DMS 273 (cell line): ENCODE results near the gene TP53.
A peak's percentile ranks its signal among the peaks of the same experiment; 100 is the strongest.
"Not testable (repeated sequence)": the region's sequence is repeated elsewhere in the genome, so short reads cannot be mapped to it uniquely, and the experiment has no call there.

Experiments
- DNase-seq: peaks from one replicate; lab custom pipeline; 2025; ENCODE audit not compliant: unreplicated experiment; lab: John Stamatoyannopoulos, UW

TP53 gene

GRCh38 chr17:7632492-7632894 lies 54.8 kb downstream of the TP53 start:
- DNase-seq: peak; percentile 63

GRCh38 chr17:7631398-7632380 lies 55.6 kb downstream of the TP53 start:
- DNase-seq: no peak

- no peak for DNase-seq
These were observed 57.2 kb downstream of the TP53 start, which contains the start of gene SHBG for GRCh38 chr17:7629939-7630571. Gene SHBG (plus strand): TSS chr17:7630135. CDS start chr17:7630173, 38 bp downstream.

GRCh38 chr17:7627250-7628121 lies 59.8 kb downstream of the TP53 start, which contains the start of gene SAT2:
Gene SAT2 (minus strand): TSS chr17:7627821. CDS start chr17:7627635, 186 bp downstream.
- DNase-seq: peak; percentile 94

GRCh38 chr17:7626956-7627249 lies 60.4 kb downstream of the TP53 start:
- DNase-seq: peak; percentile 60

- DNase-seq: no peak
These were observed 61.0 kb downstream of the TP53 start for GRCh38 chr17:7626307-7626706.

- DNase-seq: not testable (repeated sequence)
These were observed 61.5 kb downstream of the TP53 start for GRCh38 chr17:7625749-7626148.

- DNase-seq: no peak
These were observed 63.6 kb downstream of the TP53 start for GRCh38 chr17:7623661-7624060.

- no peak for DNase-seq
These were observed 66.5 kb downstream of the TP53 start for GRCh38 chr17:7620835-7621234.

GRCh38 chr17:7618608-7619007 lies 68.7 kb downstream of the TP53 start:
- DNase-seq: no peak
